ENCODE measurements around the gene CHN1.

CHN1 gene

DNA sequence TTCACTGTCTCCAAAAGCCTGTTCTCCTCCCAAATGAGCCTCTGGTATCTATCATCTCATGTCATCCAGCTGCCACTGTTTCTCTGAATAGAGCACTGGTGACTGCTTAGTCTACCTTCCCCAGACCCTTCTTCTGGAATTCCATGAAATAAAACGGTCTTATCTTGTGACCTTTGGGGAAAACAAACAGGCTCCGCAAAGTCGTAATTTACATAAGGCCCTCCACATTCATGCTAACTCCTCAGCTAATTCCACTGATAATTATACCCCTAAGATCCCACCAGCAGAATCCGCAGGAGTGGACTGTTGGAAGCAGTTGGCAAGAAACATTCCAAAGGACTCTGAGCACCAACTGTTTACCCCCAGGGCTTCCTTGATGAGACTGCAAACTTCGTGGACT, 33.9 kb upstream of the CHN1 start:
- no peak for DNase-seq

GRCh38 chr2:175037941-175038340, 32.8 kb upstream of the CHN1 start:
- Histone ChIP-seq H3K4me1 (no peaks in the 10 kb centered on the region), H3K27me3 (no peaks in the 10 kb centered on the region), H3K9me3 (no peaks in the 10 kb centered on the region), H3K4me3 (ENCODE audit: low read depth, low read length) (no peak overlapping the region), H3K36me3 (no peaks in the 10 kb centered on the region)
- no peak for DNase-seq
- TF ChIP-seq, protein P1, sequence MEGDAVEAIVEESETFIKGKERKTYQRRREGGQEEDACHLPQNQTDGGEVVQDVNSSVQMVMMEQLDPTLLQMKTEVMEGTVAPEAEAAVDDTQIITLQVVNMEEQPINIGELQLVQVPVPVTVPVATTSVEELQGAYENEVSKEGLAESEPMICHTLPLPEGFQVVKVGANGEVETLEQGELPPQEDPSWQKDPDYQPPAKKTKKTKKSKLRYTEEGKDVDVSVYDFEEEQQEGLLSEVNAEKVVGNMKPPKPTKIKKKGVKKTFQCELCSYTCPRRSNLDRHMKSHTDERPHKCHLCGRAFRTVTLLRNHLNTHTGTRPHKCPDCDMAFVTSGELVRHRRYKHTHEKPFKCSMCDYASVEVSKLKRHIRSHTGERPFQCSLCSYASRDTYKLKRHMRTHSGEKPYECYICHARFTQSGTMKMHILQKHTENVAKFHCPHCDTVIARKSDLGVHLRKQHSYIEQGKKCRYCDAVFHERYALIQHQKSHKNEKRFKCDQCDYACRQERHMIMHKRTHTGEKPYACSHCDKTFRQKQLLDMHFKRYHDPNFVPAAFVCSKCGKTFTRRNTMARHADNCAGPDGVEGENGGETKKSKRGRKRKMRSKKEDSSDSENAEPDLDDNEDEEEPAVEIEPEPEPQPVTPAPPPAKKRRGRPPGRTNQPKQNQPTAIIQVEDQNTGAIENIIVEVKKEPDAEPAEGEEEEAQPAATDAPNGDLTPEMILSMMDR (IDR thresholded peaks at IDR 0.05; ENCODE audit: low read depth, low read length), result no peak

More for the DNA sequence above, 33.9 kb upstream of the CHN1 start:
- no peak overlapping the region for H3K4me3 ChIP-seq (ENCODE audit: low read depth, low read length)
- no peaks in the 10 kb centered on the region for H3K27me3 ChIP-seq
- H3K9me3 ChIP-seq, result no peaks in the 10 kb centered on the region
- no peaks in the 10 kb centered on the region for H3K36me3 ChIP-seq
- no peaks in the 10 kb centered on the region for H3K4me1 ChIP-seq
- TF ChIP-seq, protein P1 (IDR thresholded peaks at IDR 0.05; ENCODE audit: low read depth, low read length), result no peak

DNA sequence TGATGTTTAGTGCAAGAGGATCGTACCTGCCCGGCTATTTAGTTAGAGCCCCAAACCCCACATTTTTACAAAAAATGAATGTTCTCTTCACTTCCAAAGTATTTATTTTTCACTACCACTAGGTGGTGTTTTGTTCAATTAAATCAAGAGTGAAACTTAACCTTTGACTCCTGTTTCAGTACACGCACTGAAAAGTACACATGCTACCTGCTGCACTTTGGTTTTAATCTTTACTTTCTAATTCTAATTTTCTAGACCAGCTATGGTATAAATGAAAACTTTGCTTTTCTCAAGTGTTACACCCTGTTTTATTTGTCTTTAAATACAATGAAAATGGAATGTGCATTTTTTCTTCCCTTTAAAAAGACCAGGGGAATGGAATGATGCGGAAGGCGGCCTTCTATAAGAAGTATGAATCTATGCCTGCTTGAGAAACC, 31.4 kb upstream of the CHN1 start:
- DNase-seq, result no peak
- Histone ChIP-seq H3K9me3 (no peaks in the 10 kb centered on the region), H3K27me3 (no peaks in the 10 kb centered on the region), H3K4me3 (ENCODE audit: low read depth, low read length) (no peak overlapping the region), H3K4me1 (no peaks in the 10 kb centered on the region), H3K36me3 (no peaks in the 10 kb centered on the region)
- TF ChIP-seq, protein P1 (IDR thresholded peaks at IDR 0.05; ENCODE audit: low read depth, low read length), result peak; percentile 21; the same call in 1 of the 2 replicates

DNA sequence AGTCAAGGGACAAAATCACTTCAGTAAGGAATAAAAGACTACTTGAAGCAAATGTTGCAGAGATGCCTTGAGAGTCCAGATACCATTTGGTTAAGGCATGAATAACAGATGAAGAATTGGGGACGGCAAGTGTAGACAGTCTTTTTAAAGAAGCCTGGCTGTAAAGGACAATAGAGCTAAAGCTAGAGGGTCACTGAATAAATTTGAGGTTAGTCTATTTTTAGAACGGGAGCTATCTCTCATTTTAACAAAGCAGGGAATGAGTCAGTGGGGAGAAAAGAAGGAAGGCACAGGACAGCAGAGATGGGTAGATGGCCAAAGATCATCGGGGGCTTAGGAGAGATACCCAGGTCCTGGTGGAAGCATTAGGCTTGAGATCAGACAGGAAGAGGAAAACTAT, 30.6 kb upstream of the CHN1 start:
- H3K36me3 ChIP-seq, result no peaks in the 10 kb centered on the region
- no peaks in the 10 kb centered on the region for H3K27me3 ChIP-seq
- H3K4me1 ChIP-seq, result no peaks in the 10 kb centered on the region
- TF ChIP-seq, protein P1 (IDR thresholded peaks at IDR 0.05; ENCODE audit: low read depth, low read length), result no peak
- no peaks in the 10 kb centered on the region for H3K9me3 ChIP-seq
- H3K4me3 ChIP-seq (ENCODE audit: low read depth, low read length), result no peak overlapping the region
- DNase-seq, result no peak

DNA sequence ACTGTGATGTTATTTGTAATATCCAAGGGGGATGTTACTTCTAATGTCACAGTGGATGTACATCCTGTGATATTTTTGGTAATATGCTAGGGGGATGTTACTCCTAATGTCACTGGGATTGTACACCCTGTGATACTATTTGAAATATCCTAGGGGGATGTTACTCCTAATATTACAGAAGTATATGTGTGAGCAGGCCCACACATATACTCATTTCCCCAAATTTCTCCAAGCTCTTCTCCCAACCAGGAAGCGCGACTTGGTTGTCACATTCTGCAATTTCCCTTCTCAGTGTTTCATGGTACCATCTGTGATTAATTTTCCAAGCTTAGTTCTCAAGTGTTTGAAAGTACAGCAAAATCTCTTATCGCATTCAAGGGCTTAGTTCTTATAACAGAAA, 29.5 kb upstream of the CHN1 start:
- H3K9me3 ChIP-seq, result no peaks in the 10 kb centered on the region
- H3K36me3 ChIP-seq, result no peaks in the 10 kb centered on the region
- no peaks in the 10 kb centered on the region for H3K27me3 ChIP-seq
- no peak for DNase-seq
- H3K4me1 ChIP-seq, result no peaks in the 10 kb centered on the region
- TF ChIP-seq, protein P1 (IDR thresholded peaks at IDR 0.05; ENCODE audit: low read depth, low read length), result no peak
- no peak overlapping the region for H3K4me3 ChIP-seq (ENCODE audit: low read depth, low read length)

GRCh38 chr2:175030380-175031271, 25.4 kb upstream of the CHN1 start:
- no peaks in the 10 kb centered on the region for H3K27me3 ChIP-seq
- no peaks in the 10 kb centered on the region for H3K9me3 ChIP-seq
- H3K4me1 ChIP-seq, result no peaks in the 10 kb centered on the region
- peak; percentile 51 for DNase-seq
- H3K4me3 ChIP-seq (ENCODE audit: low read depth, low read length), result no peak overlapping the region
- TF ChIP-seq, protein P1 (IDR thresholded peaks at IDR 0.05; ENCODE audit: low read depth, low read length), result peak; percentile 54
- H3K36me3 ChIP-seq, result no peaks in the 10 kb centered on the region

All from BE2C (cell line).